Naive thymus-derived CD4-positive, alpha-beta T cell (primary cell): Measurements from ENCODE around the gene RPL15. TPM values are rescaled to one million over a fixed set of nuclear protein-coding genes. Genes with fewer than 3 reads are reported as not detected.

ENCODE experiments used
- ATAC-seq: fragments of 150-1000 bp; cut with Tn5 transposase; 2 replicates; pipeline ENCODE4 v1.10.0; 2021; ENCODE audit warnings: mild to moderate bottlenecking, moderate library complexity
- CTCF ChIA-PET: fragments of 350-600 bp; sonication (Branson Sonifier 250); formaldehyde crosslinking; loops from one replicate; lab custom pipeline; 2021; ENCODE audit warnings: antibody characterized with exemption; lab: Charles Lee
- POLR2A ChIA-PET: fragments of 350-600 bp; sonication (Branson Sonifier 250); formaldehyde crosslinking; loops from one replicate; lab custom pipeline; 2021; ENCODE audit warnings: antibody characterized with exemption, inconsistent platforms; lab: Charles Lee
- DNase-seq, 9 donors: peaks; one replicate each; pipeline versions ENCODE4 v3.0.0 to v3.0.0-alpha.2; 2020 to 2022; ENCODE audit warnings: mixed read lengths in 1 of 9
- H3K27ac ChIP-seq: one replicate; pipeline ENCODE4 v1.7.0; 2013; ENCODE audit warnings: mild to moderate bottlenecking, low read depth, low read length, moderate library complexity
- H3K27me3 ChIP-seq, 2 donors: one replicate each; pipeline ENCODE4 v1.7.0; 2013; ENCODE audit warnings: low read length in 2 of 2, mild to moderate bottlenecking in 2 of 2, moderate library complexity in 2 of 2; ENCODE audit not compliant: control insufficient read depth in 2 of 2, insufficient read depth in 2 of 2
- H3K36me3 ChIP-seq, 3 experiments: 1 replicate in 2 of 3; 2 replicates in 1 of 3; pipeline ENCODE4 v1.7.0; 2013; ENCODE audit warnings: low read length in 3 of 3, mild to moderate bottlenecking in 3 of 3, moderate library complexity in 1 of 3; ENCODE audit not compliant: insufficient read depth in 3 of 3, control insufficient read depth in 2 of 3
- H3K4me1 ChIP-seq, 2 donors: one replicate each; pipeline ENCODE4 v1.7.0; 2013; ENCODE audit warnings: low read length in 2 of 2, mild to moderate bottlenecking in 2 of 2, moderate library complexity in 1 of 2; ENCODE audit not compliant: control insufficient read depth in 2 of 2, insufficient read depth in 2 of 2
- H3K4me3 ChIP-seq: 2 replicates; pipeline ENCODE4 v1.7.0; 2013; ENCODE audit warnings: mild to moderate bottlenecking, low read length
- H3K9me3 ChIP-seq, 3 experiments: 1 replicate in 2 of 3; 2 replicates in 1 of 3; pipeline ENCODE4 v1.7.0; 2013; ENCODE audit warnings: low read length in 3 of 3; ENCODE audit not compliant: control insufficient read depth in 2 of 3
- H3K27ac Mint-ChIP-seq, 9 donors: one replicate each; pipeline ENCODE4 v1.8.0; 2020 to 2022; ENCODE audit warnings: mixed read lengths in 9 of 9, mild to moderate bottlenecking in 8 of 9, moderate library complexity in 5 of 9, inconsistent platforms in 2 of 9
- H3K27me3 Mint-ChIP-seq, 5 donors: one replicate each; pipeline ENCODE4 v1.8.0; 2021 to 2022; ENCODE audit warnings: mixed read lengths in 5 of 5, mild to moderate bottlenecking in 1 of 5
- H3K36me3 Mint-ChIP-seq, 5 donors: one replicate each; pipeline ENCODE4 v1.8.0; 2020 to 2022; ENCODE audit warnings: mixed read lengths in 5 of 5, mild to moderate bottlenecking in 3 of 5, inconsistent platforms in 1 of 5
- H3K4me1 Mint-ChIP-seq, 7 donors: one replicate each; pipeline ENCODE4 v1.8.0; 2020 to 2022; ENCODE audit warnings: mixed read lengths in 7 of 7, mild to moderate bottlenecking in 3 of 7, inconsistent platforms in 1 of 7
- H3K4me3 Mint-ChIP-seq, 10 donors: one replicate each; pipeline ENCODE4 v1.8.0; 2020 to 2022; ENCODE audit warnings: mild to moderate bottlenecking in 10 of 10, mixed read lengths in 10 of 10, moderate library complexity in 6 of 10, inconsistent platforms in 2 of 10
- H3K9me3 Mint-ChIP-seq, 11 donors: one replicate each; pipeline ENCODE4 v1.8.0; 2020 to 2022; ENCODE audit warnings: mixed read lengths in 11 of 11, mild to moderate bottlenecking in 4 of 11, inconsistent platforms in 1 of 11, moderate library complexity in 1 of 11
- intact Hi-C, 2 donors: fragments of 100-400 bp; cut with micrococcal nuclease; formaldehyde crosslinking; loops; one replicate each; pipeline ENCODE4 v1.15.1; 2023
- polyA plus RNA-seq, 2 donors: library from polyadenylated mRNA; unstranded; fragments of 300-500 nt; fragmentation: Illumina TruSeq; gene quantifications; one replicate each; pipeline ENCODE4 v1.2.3, GENCODE V29; 2021
- total RNA-seq, 6 experiments: library from RNA in 5 of 6; stranded (reverse) in 5 of 6; gene quantifications; 1 replicate in 5 of 6; 2 replicates in 1 of 6; pipeline ENCODE4 v1.2.3 and lab custom pipeline; 2021 to 2026

RPL15 gene
- total and polyA plus RNA-seq, 7 experiments from 2014 or later: 1,489 to 6,097 (median 2,232) TPM

- Mint-ChIP-seq H3K27me3 (peaks cover 0 to 56% (median 0%) of the 10 kb centered on the region in 5 donors), H3K4me1 (peaks cover 7 to 12% (median 12%) of the 10 kb centered on the region in 7 donors), H3K4me3 (no peak overlapping the region), H3K9me3 (peaks cover 0 to 7% (median 0%) of the 10 kb centered on the region in 11 donors), H3K36me3 (peaks cover 0 to 5% (median 0%) of the 10 kb centered on the region in 5 donors), H3K27ac (no peak overlapping the region)
- no peaks in the 10 kb centered on the region for H3K9me3 ChIP-seq
- no peaks in the 10 kb centered on the region for H3K4me1 ChIP-seq
- no peak overlapping the region for H3K27ac ChIP-seq
- H3K36me3 ChIP-seq: no peaks in the 10 kb centered on the region
- no peak overlapping the region for H3K4me3 ChIP-seq
- ChIA-PET POLR2A (interaction anchor here (5.3 kb wide), 1 partner anchor 22 kb away, joined by 86 read pairs; the partner anchor contains the start of genes NKIRAS1 and RPL15), CTCF (no interaction called here)
- intact Hi-C loops: loop anchor here (10.0 kb wide), 2 partner anchors 736 to 1724 kb away; partner anchors contain the start of genes TOP2B (in 1 of the 2) and UBE2E2 (in 1 of the 2)
- ATAC-seq: no peak
- no peak for DNase-seq
- no peaks in the 10 kb centered on the region for H3K27me3 ChIP-seq
Measured at GRCh38 chr3:23940775-23941174, 23.8 kb downstream of the RPL15 start.

GRCh38 chr3:23941440-23941839 lies 24.5 kb downstream of the RPL15 start:
- Mint-ChIP-seq H3K4me1 (peaks cover 7 to 14% (median 12%) of the 10 kb centered on the region in 7 donors), H3K9me3 (peaks cover 0 to 7% (median 0%) of the 10 kb centered on the region in 11 donors), H3K36me3 (peaks cover 0 to 5% (median 0%) of the 10 kb centered on the region in 5 donors), H3K4me3 (no peak overlapping the region), H3K27ac (no peak overlapping the region), H3K27me3 (peaks cover 0 to 53% (median 0%) of the 10 kb centered on the region in 5 donors)
- no peak for ATAC-seq
- Histone ChIP-seq H3K4me1 (peaks cover 0 to under 1% of the 10 kb centered on the region in 2 donors), H3K36me3 (no peaks in the 10 kb centered on the region), H3K27me3 (no peaks in the 10 kb centered on the region), H3K4me3 (no peak overlapping the region), H3K9me3 (no peaks in the 10 kb centered on the region), H3K27ac (no peak overlapping the region)
- DNase-seq: no peak
- ChIA-PET POLR2A (interaction anchor here (5.3 kb wide), 1 partner anchor 23 kb away, joined by 86 read pairs; the partner anchor contains the start of genes NKIRAS1 and RPL15), CTCF (no interaction called here)
- intact Hi-C loops: loop anchor here (10.0 kb wide), 2 partner anchors 737 to 1723 kb away; partner anchors contain the start of genes TOP2B (in 1 of the 2) and UBE2E2 (in 1 of the 2)

DNA sequence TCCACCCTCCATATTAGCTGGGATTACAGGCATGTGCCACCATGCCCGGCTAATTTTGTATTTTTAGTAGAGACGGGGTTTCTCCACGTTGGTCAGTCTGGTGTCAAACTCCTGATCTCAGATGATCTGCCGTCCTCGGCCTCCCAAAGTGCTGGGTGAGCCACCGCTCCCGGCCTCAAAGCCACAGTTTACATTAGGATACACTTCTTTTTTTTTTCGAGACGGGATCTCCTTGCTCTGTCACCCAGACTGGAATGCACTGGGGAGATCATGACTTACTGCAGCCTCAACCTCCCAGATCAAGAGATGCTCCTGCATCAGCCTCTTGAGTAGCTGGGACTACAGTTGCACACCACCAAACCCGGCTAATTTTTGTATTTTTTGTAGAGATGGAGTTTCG lies 25.6 kb downstream of the RPL15 start:
- peaks cover 0 to 5% (median 0%) of the 10 kb centered on the region in 5 donors for H3K36me3 Mint-ChIP-seq
- H3K4me3 Mint-ChIP-seq: no peak overlapping the region
- DNase-seq: no peak
- ChIA-PET POLR2A (interaction anchor here (5.3 kb wide), 1 partner anchor 24 kb away, joined by 86 read pairs; the partner anchor contains the start of genes NKIRAS1 and RPL15), CTCF (no interaction called here)
- peak overlapping the region in 2 of 9 donors; percentile 12 to 57 for H3K27ac Mint-ChIP-seq
- Histone ChIP-seq H3K9me3 (no peaks in the 10 kb centered on the region), H3K4me3 (no peak overlapping the region), H3K36me3 (no peaks in the 10 kb centered on the region), H3K27me3 (no peaks in the 10 kb centered on the region), H3K27ac (no peak overlapping the region), H3K4me1 (peaks cover 7 to 11% of the 10 kb centered on the region in 2 donors)
- ATAC-seq: no peak
- peaks cover 11 to 25% (median 18%) of the 10 kb centered on the region in 7 donors for H3K4me1 Mint-ChIP-seq
- peaks cover 0 to 7% (median 0%) of the 10 kb centered on the region in 11 donors for H3K9me3 Mint-ChIP-seq
- intact Hi-C loops: loop anchor here (10.0 kb wide), 2 partner anchors 738 to 1722 kb away; partner anchors contain the start of genes TOP2B (in 1 of the 2) and UBE2E2 (in 1 of the 2)
- peaks cover 0 to 50% (median 0%) of the 10 kb centered on the region in 5 donors for H3K27me3 Mint-ChIP-seq

- Histone ChIP-seq H3K9me3 (no peaks in the 10 kb centered on the region), H3K27me3 (no peaks in the 10 kb centered on the region), H3K4me3 (peak overlapping the region; percentile 13), H3K36me3 (no peaks in the 10 kb centered on the region), H3K4me1 (peaks cover 14 to 18% of the 10 kb centered on the region in 2 donors), H3K27ac (peak overlapping the region; percentile 81)
- Mint-ChIP-seq H3K36me3 (peaks cover 0 to 5% (median 3%) of the 10 kb centered on the region in 5 donors), H3K27ac (peak overlapping the region; percentile 74 to 95 (median 89)), H3K9me3 (peaks cover 0 to 1% (median 0%) of the 10 kb centered on the region in 11 donors), H3K4me3 (peak overlapping the region; percentile 66 to 91 (median 86)), H3K27me3 (peaks cover 0 to 45% (median 0%) of the 10 kb centered on the region in 5 donors), H3K4me1 (peaks cover 14 to 42% (median 28%) of the 10 kb centered on the region in 7 donors)
- ATAC-seq (no peak), DNase-seq (peak in 4 of 9 donors; percentile 11 to 33 (median 24))
- intact Hi-C loops: loop anchor here (2.0 to 10.0 kb wide), 3 partner anchors 739 to 1839 kb away; partner anchors contain the start of genes NGLY1 (in 1 of the 2), TOP2B (in 1 of the 2) and UBE2E2 (in 1 of the 2)
- CTCF ChIA-PET: interaction anchor here (1.1 kb wide), 1 partner anchor 28 kb away, joined by 3 read pairs; the partner anchor contains the start of genes NKIRAS1 and RPL15
- POLR2A ChIA-PET: interaction anchor here (0.8 to 5.3 kb wide), 2 partner anchors 20 to 25 kb away, joined by 3 to 86 read pairs; partner anchors contain the start of genes NKIRAS1 and RPL15
Measured at GRCh38 chr3:23944007-23944783, 27.3 kb downstream of the RPL15 start.

GRCh38 chr3:23944861-23945662 lies 28.1 kb downstream of the RPL15 start, which contains the start of gene NR1D2:
Gene NR1D2 (plus strand): TSS chr3:23945286. CDS start chr3:23945579, 293 bp downstream.
- Histone ChIP-seq H3K27me3 (no peaks in the 10 kb centered on the region), H3K27ac (peak within 1 kb of the TSS; percentile 81), H3K36me3 (no peaks in the 10 kb centered on the region), H3K9me3 (no peaks in the 10 kb centered on the region), H3K4me3 (peak within 1 kb of the TSS; percentile 79), H3K4me1 (peaks cover 21 to 27% of the 10 kb centered on the region in 2 donors)
- Mint-ChIP-seq H3K4me1 (peaks cover 22 to 50% (median 37%) of the 10 kb centered on the region in 7 donors), H3K36me3 (peaks cover 0 to 6% (median 5%) of the 10 kb centered on the region in 5 donors), H3K9me3 (no peaks in the 10 kb centered on the region), H3K27ac (peak within 1 kb of the TSS; percentile 74 to 95 (median 94)), H3K27me3 (peaks cover 0 to 45% (median 0%) of the 10 kb centered on the region in 5 donors), H3K4me3 (peak within 1 kb of the TSS; percentile 70 to 91 (median 88))
- peak; percentile 68 for ATAC-seq
- POLR2A ChIA-PET: interaction anchor here (5.3 kb wide), 1 partner anchor 26 kb away, joined by 86 read pairs; the partner anchor contains the start of genes NKIRAS1 and RPL15
- DNase-seq: peak; percentile 68 to 80 (median 75)
- intact Hi-C loops: loop anchor here (1.0 to 10.0 kb wide), 9 partner anchors 28 to 1838 kb away; partner anchors contain the start of genes NGLY1 (in 2 of the 2), RPL15 (in 2 of the 2), UBE2E1 (in 2 of the 2) and UBE2E2 (in 2 of the 2)
- CTCF ChIA-PET: no interaction called here
